Measurements from ENCODE around the gene ARL13B.

DNA sequence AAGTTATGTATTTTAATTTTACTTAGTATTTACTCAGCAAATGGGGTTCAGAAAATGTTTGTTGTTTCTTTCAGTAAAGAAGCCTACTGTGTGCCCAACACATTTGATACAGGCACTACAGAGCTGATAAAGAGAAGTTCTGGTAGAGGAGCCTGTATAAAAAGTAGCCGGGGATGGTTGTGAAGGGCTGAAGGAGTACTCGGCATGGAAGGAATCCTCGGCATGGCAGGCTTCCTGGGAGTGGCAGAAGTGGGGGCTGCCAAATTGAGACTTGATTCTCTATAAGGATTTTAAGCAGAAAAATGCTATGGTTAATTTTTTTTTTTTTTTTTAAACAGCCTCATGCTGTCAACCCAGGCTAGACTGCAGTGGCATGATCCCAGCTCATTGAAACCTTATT lies 9.3 kb downstream of the ARL13B start:
- no peak for TF ChIP-seq CTCF (conservative IDR thresholded peaks at IDR 0.05; ENCODE audit: low read depth, low read length)
- no peak for TF ChIP-seq EZH2 (IDR thresholded peaks at IDR 0.05; ENCODE audit: borderline replicate concordance, low read depth, low read length, poor library complexity, severe bottlenecking)

Measured in A673 (cell line).